GM18520 (cell line): Measurements from ENCODE around the gene DRD3.

Experiments
- ATAC-seq: cut with Tn5 transposase; IDR thresholded peaks from one replicate; pipeline ENCODE4 v1.9.1; 2021; ENCODE audit not compliant: unreplicated experiment

The DRD3 gene

DNA sequence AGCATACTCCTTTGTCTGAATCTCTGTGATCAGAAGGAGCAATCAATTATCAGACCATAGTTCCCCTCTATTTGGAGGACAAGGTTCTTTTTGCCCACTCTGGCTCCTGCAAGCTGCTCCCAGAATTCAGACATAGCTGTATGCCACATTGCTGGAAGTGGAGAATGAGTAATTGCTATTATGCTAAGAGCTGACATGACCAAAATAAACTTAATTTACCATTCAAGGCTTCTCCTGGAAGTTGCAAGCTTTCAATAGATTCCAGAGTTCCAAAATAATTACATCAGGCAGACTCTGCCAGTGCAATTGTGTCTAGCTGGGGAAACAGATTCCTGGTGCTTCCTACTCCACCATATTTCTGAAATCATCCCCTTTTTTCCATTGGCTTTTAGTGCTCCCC, 7.6 kb upstream of the DRD3 start:
- ATAC-seq: no peak

- no peak for ATAC-seq
Measured at GRCh38 chr3:114179575-114179974, 723 bp upstream of the DRD3 start.

- ATAC-seq: no peak
Measured at GRCh38 chr3:114176890-114177289, 2.0 kb downstream of the DRD3 start.

GRCh38 chr3:114176487-114176886, 2.4 kb downstream of the DRD3 start:
- no peak for ATAC-seq

- ATAC-seq: no peak
Measured at GRCh38 chr3:114175204-114175987, 3.5 kb downstream of the DRD3 start.

DNA sequence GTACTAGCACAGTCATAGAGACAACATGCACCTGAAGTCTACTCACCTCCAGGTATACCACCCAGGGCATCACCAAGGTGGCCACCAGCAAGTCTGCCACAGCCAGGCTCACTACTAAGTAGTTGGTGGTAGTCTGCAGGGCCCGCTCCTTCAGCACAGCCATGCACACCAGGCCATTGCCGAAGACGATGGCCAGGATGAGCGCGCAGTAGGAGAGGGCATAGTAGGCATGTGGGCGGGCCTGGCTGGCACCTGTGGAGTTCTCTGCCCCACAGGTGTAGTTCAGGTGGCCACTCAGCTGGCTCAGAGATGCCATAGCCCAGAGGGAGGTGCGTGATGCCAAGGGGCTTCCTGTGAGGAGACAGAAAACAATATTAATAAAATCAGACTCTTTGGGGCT, 7.2 kb downstream of the DRD3 start:
- ATAC-seq: no peak

GRCh38 chr3:114168150-114168549, 10.7 kb downstream of the DRD3 start:
- ATAC-seq: no peak

GRCh38 chr3:114157321-114157720, 21.5 kb downstream of the DRD3 start:
- ATAC-seq: no peak

- no peak for ATAC-seq
Measured at GRCh38 chr3:114155370-114155821, 23.5 kb downstream of the DRD3 start.

DNA sequence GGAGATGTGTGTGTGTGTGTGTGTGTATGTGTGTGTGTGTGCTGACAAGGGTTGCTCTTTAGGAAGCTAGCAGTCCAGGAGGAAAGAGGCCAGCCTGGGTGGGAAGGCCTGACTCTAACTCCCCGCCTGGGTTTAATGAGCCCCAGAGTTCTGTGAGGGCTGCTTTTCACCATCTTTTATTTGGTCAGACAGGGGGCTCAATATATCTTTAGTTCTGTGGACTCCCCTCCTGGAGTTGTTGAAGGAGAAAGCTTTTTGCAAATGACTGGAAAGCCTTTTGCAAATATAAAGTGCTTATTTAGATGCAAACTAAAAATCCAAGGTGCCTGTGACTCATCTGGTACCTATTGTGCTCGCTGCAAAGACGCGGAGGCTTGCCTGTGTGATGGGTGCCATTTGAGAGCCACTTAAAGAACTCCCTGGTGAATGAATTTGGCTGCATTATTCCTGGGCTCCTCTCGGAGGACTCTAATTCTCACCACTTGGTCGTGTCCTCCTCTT, 24.5 kb downstream of the DRD3 start:
- ATAC-seq: no peak

DNA sequence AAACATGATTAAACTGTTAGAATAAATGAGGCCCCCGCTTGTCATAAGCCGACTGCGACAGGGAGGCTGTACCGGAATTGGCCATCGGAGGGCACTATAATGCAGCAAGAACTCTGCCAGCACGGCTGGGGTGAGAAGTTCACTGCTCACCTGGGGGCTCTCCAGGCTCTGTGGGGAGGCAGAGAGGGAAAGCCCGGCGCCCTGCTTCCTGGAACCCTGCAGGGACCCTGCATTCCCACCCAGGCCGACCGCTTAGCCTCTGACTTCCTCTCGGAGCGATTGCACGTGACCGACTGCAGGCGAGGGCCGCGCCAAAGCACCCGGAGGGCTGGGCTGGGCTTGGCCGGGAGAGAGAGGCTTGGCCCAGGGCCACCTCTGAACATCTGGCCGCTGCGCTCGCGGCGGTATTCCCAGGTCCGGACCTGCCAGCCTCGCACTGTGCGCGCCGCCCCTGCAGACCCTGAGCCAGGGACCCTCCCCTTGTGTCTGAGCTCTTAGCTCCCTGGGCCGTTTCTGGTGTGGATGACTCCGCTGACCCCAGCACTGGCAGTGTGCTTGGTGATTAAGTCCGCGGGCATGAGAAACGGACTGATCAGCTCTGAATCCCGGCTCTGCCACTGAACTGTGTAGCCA, 26.2 kb downstream of the DRD3 start:
- peak; percentile 76 for ATAC-seq

- no peak for ATAC-seq
Measured at GRCh38 chr3:114151091-114151490, 27.8 kb downstream of the DRD3 start.

GRCh38 chr3:114147251-114147650, 31.6 kb downstream of the DRD3 start:
- ATAC-seq: no peak

- no peak for ATAC-seq
Measured at GRCh38 chr3:114144909-114145688, 33.8 kb downstream of the DRD3 start.

DNA sequence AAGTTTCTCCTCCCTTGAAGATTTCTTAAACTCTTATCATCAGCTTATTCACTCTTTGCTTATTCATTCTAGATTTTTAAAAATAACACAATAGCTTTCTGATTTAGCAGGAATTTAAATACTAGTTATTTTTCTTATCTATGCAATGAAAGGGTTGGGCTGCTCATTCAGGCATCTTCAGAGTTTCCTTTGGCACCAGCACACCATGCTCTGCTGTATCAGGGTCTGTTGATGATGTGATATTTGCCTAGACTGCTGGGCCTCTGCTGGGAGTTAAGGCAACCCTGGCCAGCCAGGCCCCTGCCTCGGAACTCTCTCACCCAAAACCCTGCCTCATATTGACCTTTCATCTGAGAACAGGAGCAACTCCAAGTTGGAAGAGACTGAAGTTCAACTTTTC, 35.0 kb downstream of the DRD3 start:
- no peak for ATAC-seq

DNA sequence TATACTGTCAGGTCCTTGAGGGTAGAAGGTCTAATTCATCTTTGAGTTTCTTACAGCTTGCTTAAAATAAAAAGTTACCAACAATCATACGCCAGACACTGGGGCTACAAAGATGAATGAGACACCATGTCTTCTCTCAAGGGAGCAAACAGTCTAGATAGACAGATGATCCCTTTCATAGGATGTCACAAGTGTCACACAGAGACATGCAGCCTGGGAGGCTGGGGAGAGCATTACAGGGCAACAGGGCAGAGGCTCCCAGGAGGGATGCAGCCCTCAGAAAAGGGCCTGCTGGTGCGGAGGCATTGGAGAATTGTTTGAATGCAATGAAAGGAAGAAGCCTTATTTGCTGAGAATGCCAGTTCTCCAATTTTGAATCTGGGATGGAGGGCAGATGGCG, 39.0 kb downstream of the DRD3 start:
- no peak for ATAC-seq

GRCh38 chr3:114133947-114134346, 44.9 kb downstream of the DRD3 start:
- ATAC-seq: no peak

GRCh38 chr3:114132500-114132899, 46.4 kb downstream of the DRD3 start:
- no peak for ATAC-seq

DNA sequence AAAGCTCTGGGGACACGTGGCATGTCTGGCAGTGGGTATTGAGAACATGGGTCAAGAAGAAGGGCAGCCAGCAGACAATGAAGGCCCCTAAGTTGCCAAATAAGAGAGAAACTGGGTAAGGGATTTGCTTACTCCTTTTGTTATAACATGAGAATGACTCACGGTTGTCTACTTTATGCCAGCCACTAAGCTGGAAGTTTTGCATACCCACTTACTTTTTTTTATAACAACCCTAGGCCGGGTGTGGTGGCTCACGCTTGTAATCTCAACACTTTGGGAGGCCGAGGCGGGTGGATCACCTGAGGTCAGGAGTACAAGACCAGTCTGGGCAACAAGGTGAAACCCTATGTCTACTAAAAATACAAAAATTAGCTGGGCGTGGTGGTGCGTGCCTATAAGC, 50.0 kb downstream of the DRD3 start:
- ATAC-seq: no peak

- no peak for ATAC-seq
Measured at GRCh38 chr3:114128231-114128630, 50.6 kb downstream of the DRD3 start.

- ATAC-seq: no peak
Measured at GRCh38 chr3:114127517-114127916, 51.3 kb downstream of the DRD3 start.

DNA sequence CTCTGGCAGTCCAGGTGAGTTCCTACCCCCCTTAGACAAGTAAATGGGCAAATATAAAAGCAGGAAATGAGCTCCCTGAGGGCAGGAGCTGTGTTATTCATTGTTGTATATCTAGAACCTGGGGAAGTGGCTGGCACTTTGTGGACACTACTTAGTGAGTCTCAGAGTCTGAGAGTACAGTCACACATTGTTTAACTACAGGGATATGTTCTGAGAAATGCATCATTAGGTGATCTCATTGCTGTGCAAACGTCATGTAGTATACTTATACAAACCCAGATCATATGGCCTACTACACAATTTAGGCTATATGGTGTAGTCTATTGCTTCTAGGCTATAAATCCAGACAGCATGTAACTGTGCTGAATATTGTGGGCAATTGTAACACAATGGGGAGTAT, 52.4 kb downstream of the DRD3 start:
- ATAC-seq: no peak
